Measurements from ENCODE around the gene MTCL1. TPM values are rescaled to one million over a fixed set of nuclear protein-coding genes. Genes with fewer than 3 reads are reported as not detected.

Gene MTCL1
- polyA plus RNA-seq, 2 donors, result 4.4 to 6.5 TPM

GRCh38 chr18:8685914-8686216 lies 19.5 kb upstream of the MTCL1 start:
- WGBS, 2 donors, result 52 to 73% methylated on average over 8 of the region's 8 CpGs
- no peaks in the 10 kb centered on the region for H3K9me3 ChIP-seq (ENCODE audit: control insufficient read depth in 2 of 2, insufficient read depth in 1 of 2, low read depth in 1 of 2, low read length in 1 of 2)
- H3K27me3 ChIP-seq (ENCODE audit: control insufficient read depth in 1 of 2, insufficient read depth in 2 of 2, low read length in 2 of 2), result no peaks in the 10 kb centered on the region
- no peaks in the 10 kb centered on the region for H3K36me3 ChIP-seq (ENCODE audit: control insufficient read depth in 2 of 2, insufficient read depth in 2 of 2, low read length in 1 of 2)
- H3K27ac ChIP-seq (ENCODE audit: low read depth in 2 of 2, low read length in 1 of 2), result peak overlapping the region; percentile 5 to 77
- H3K4me1 ChIP-seq (ENCODE audit: control insufficient read depth in 2 of 2, insufficient read depth in 2 of 2, low read length in 1 of 2), result peaks cover 0 to 2% of the 10 kb centered on the region in 2 donors
- no peak overlapping the region for H3K4me3 ChIP-seq (ENCODE audit: low read depth in 1 of 2, low read length in 2 of 2)

GRCh38 chr18:8686611-8687010 lies 18.7 kb upstream of the MTCL1 start:
- no peak overlapping the region for H3K27ac ChIP-seq (ENCODE audit: low read depth in 2 of 2, low read length in 1 of 2)
- 72 to 82% methylated on average over 6 of the region's 6 CpGs for whole genome bisulfite sequencing, 2 donors

GRCh38 chr18:8688216-8688800 lies 17.0 kb upstream of the MTCL1 start:
- no peak overlapping the region for H3K27ac ChIP-seq (ENCODE audit: low read depth in 2 of 2, low read length in 1 of 2)
- WGBS, 2 donors, result 82 to 84% methylated on average over 8 of the region's 8 CpGs
- no peak overlapping the region for H3K4me3 ChIP-seq (ENCODE audit: low read depth in 1 of 2, low read length in 2 of 2)
- H3K27me3 ChIP-seq (ENCODE audit: control insufficient read depth in 1 of 2, insufficient read depth in 2 of 2, low read length in 2 of 2), result no peaks in the 10 kb centered on the region
- no peaks in the 10 kb centered on the region for H3K36me3 ChIP-seq (ENCODE audit: control insufficient read depth in 2 of 2, insufficient read depth in 2 of 2, low read length in 1 of 2)
- H3K9me3 ChIP-seq (ENCODE audit: control insufficient read depth in 2 of 2, insufficient read depth in 1 of 2, low read depth in 1 of 2, low read length in 1 of 2), result no peaks in the 10 kb centered on the region
- H3K4me1 ChIP-seq (ENCODE audit: control insufficient read depth in 2 of 2, insufficient read depth in 2 of 2, low read length in 1 of 2), result peaks cover 0 to 2% of the 10 kb centered on the region in 2 donors

More at GRCh38 chr18:8686611-8687010, 18.7 kb upstream of the MTCL1 start:
- H3K9me3 ChIP-seq (ENCODE audit: control insufficient read depth in 2 of 2, insufficient read depth in 1 of 2, low read depth in 1 of 2, low read length in 1 of 2), result no peaks in the 10 kb centered on the region
- H3K4me3 ChIP-seq (ENCODE audit: low read depth in 1 of 2, low read length in 2 of 2), result no peak overlapping the region
- H3K27me3 ChIP-seq (ENCODE audit: control insufficient read depth in 1 of 2, insufficient read depth in 2 of 2, low read length in 2 of 2), result no peaks in the 10 kb centered on the region
- no peaks in the 10 kb centered on the region for H3K36me3 ChIP-seq (ENCODE audit: control insufficient read depth in 2 of 2, insufficient read depth in 2 of 2, low read length in 1 of 2)
- peaks cover 0 to 2% of the 10 kb centered on the region in 2 donors for H3K4me1 ChIP-seq (ENCODE audit: control insufficient read depth in 2 of 2, insufficient read depth in 2 of 2, low read length in 1 of 2)

GRCh38 chr18:8688816-8689215 lies 16.5 kb upstream of the MTCL1 start:
- Histone ChIP-seq H3K4me3 (ENCODE audit: low read depth in 1 of 2, low read length in 2 of 2) (no peak overlapping the region), H3K27me3 (ENCODE audit: control insufficient read depth in 1 of 2, insufficient read depth in 2 of 2, low read length in 2 of 2) (no peaks in the 10 kb centered on the region)

GRCh38 chr18:8689517-8689916 lies 15.8 kb upstream of the MTCL1 start:
- Histone ChIP-seq H3K9me3 (ENCODE audit: control insufficient read depth in 2 of 2, insufficient read depth in 1 of 2, low read depth in 1 of 2, low read length in 1 of 2) (no peaks in the 10 kb centered on the region), H3K27me3 (ENCODE audit: control insufficient read depth in 1 of 2, insufficient read depth in 2 of 2, low read length in 2 of 2) (no peaks in the 10 kb centered on the region), H3K36me3 (ENCODE audit: control insufficient read depth in 2 of 2, insufficient read depth in 2 of 2, low read length in 1 of 2) (no peaks in the 10 kb centered on the region), H3K27ac (ENCODE audit: low read depth in 2 of 2, low read length in 1 of 2) (no peak overlapping the region), H3K4me1 (ENCODE audit: control insufficient read depth in 2 of 2, insufficient read depth in 2 of 2, low read length in 1 of 2) (peaks cover 0 to under 1% of the 10 kb centered on the region in 2 donors), H3K4me3 (ENCODE audit: low read depth in 1 of 2, low read length in 2 of 2) (no peak overlapping the region)
- 90 to 91% methylated on average over 13 of the region's 13 CpGs for WGBS, 2 donors

More at GRCh38 chr18:8688816-8689215, 16.5 kb upstream of the MTCL1 start:
- no peaks in the 10 kb centered on the region for H3K9me3 ChIP-seq (ENCODE audit: control insufficient read depth in 2 of 2, insufficient read depth in 1 of 2, low read depth in 1 of 2, low read length in 1 of 2)
- peaks cover 0 to 2% of the 10 kb centered on the region in 2 donors for H3K4me1 ChIP-seq (ENCODE audit: control insufficient read depth in 2 of 2, insufficient read depth in 2 of 2, low read length in 1 of 2)
- WGBS, 2 donors, result 95 to 96% methylated on average over 8 of the region's 8 CpGs
- H3K27ac ChIP-seq (ENCODE audit: low read depth in 2 of 2, low read length in 1 of 2), result no peak overlapping the region
- no peaks in the 10 kb centered on the region for H3K36me3 ChIP-seq (ENCODE audit: control insufficient read depth in 2 of 2, insufficient read depth in 2 of 2, low read length in 1 of 2)

GRCh38 chr18:8694891-8695290 lies 10.5 kb upstream of the MTCL1 start:
- Histone ChIP-seq H3K36me3 (ENCODE audit: control insufficient read depth in 2 of 2, insufficient read depth in 2 of 2, low read length in 1 of 2) (no peaks in the 10 kb centered on the region), H3K4me1 (ENCODE audit: control insufficient read depth in 2 of 2, insufficient read depth in 2 of 2, low read length in 1 of 2) (no peaks in the 10 kb centered on the region), H3K9me3 (ENCODE audit: control insufficient read depth in 2 of 2, insufficient read depth in 1 of 2, low read depth in 1 of 2, low read length in 1 of 2) (no peaks in the 10 kb centered on the region), H3K27me3 (ENCODE audit: control insufficient read depth in 1 of 2, insufficient read depth in 2 of 2, low read length in 2 of 2) (no peaks in the 10 kb centered on the region), H3K27ac (ENCODE audit: low read depth in 2 of 2, low read length in 1 of 2) (no peak overlapping the region), H3K4me3 (ENCODE audit: low read depth in 1 of 2, low read length in 2 of 2) (no peak overlapping the region)
- 84 to 85% methylated on average over 10 of the region's 10 CpGs for WGBS, 2 donors

DNA sequence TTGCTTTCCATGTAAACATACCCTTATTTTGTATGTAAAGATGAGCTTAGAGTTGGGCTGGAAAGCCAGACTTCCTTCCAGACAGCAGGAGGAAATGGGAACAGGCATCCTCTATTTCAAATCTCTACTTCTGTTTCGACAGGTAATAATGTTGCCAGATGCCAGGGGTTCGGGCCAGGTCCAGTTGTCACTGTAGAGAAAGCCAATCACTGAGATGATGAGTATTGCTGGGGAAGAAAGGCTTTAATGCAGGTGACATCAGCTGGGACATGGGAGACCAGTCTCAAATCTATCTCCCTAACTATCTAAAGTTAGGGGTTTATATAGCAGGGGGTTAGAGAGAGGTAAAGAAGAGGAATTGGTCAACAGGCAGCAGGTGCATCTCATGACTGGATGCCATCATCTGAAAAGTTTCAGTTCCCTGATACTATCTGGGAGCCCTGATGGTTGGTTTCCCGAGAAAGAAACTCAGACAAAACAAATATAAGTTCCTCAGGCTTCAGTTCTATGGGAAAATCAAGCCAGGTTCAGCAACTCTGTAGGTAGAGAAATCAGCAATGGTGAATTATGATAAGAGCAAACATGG lies 9.3 kb upstream of the MTCL1 start:
- WGBS, 2 donors, result 64 to 81% methylated on average over 3 of the region's 3 CpGs
- Histone ChIP-seq H3K36me3 (ENCODE audit: control insufficient read depth in 2 of 2, insufficient read depth in 2 of 2, low read length in 1 of 2) (no peaks in the 10 kb centered on the region), H3K27me3 (ENCODE audit: control insufficient read depth in 1 of 2, insufficient read depth in 2 of 2, low read length in 2 of 2) (no peaks in the 10 kb centered on the region), H3K9me3 (ENCODE audit: control insufficient read depth in 2 of 2, insufficient read depth in 1 of 2, low read depth in 1 of 2, low read length in 1 of 2) (no peaks in the 10 kb centered on the region), H3K4me1 (ENCODE audit: control insufficient read depth in 2 of 2, insufficient read depth in 2 of 2, low read length in 1 of 2) (no peaks in the 10 kb centered on the region), H3K4me3 (ENCODE audit: low read depth in 1 of 2, low read length in 2 of 2) (no peak overlapping the region), H3K27ac (ENCODE audit: low read depth in 2 of 2, low read length in 1 of 2) (no peak overlapping the region)

- no peak overlapping the region for H3K4me3 ChIP-seq (ENCODE audit: low read depth in 1 of 2, low read length in 2 of 2)
- no peaks in the 10 kb centered on the region for H3K36me3 ChIP-seq (ENCODE audit: control insufficient read depth in 2 of 2, insufficient read depth in 2 of 2, low read length in 1 of 2)
- no peaks in the 10 kb centered on the region for H3K4me1 ChIP-seq (ENCODE audit: control insufficient read depth in 2 of 2, insufficient read depth in 2 of 2, low read length in 1 of 2)
- no peak overlapping the region for H3K27ac ChIP-seq (ENCODE audit: low read depth in 2 of 2, low read length in 1 of 2)
- H3K9me3 ChIP-seq (ENCODE audit: control insufficient read depth in 2 of 2, insufficient read depth in 1 of 2, low read depth in 1 of 2, low read length in 1 of 2), result no peaks in the 10 kb centered on the region
- H3K27me3 ChIP-seq (ENCODE audit: control insufficient read depth in 1 of 2, insufficient read depth in 2 of 2, low read length in 2 of 2), result no peaks in the 10 kb centered on the region
- 0% methylated on average over 5 of the region's 5 CpGs for WGBS, 2 donors
Measured at GRCh38 chr18:8696749-8697211, 8.6 kb upstream of the MTCL1 start.

GRCh38 chr18:8699126-8699525 lies 6.2 kb upstream of the MTCL1 start:
- Histone ChIP-seq H3K9me3 (ENCODE audit: control insufficient read depth in 2 of 2, insufficient read depth in 1 of 2, low read depth in 1 of 2, low read length in 1 of 2) (no peaks in the 10 kb centered on the region), H3K4me3 (ENCODE audit: low read depth in 1 of 2, low read length in 2 of 2) (no peak overlapping the region), H3K4me1 (ENCODE audit: control insufficient read depth in 2 of 2, insufficient read depth in 2 of 2, low read length in 1 of 2) (peaks cover 3% of the 10 kb centered on the region in 2 donors), H3K36me3 (ENCODE audit: control insufficient read depth in 2 of 2, insufficient read depth in 2 of 2, low read length in 1 of 2) (no peaks in the 10 kb centered on the region), H3K27ac (ENCODE audit: low read depth in 2 of 2, low read length in 1 of 2) (no peak overlapping the region), H3K27me3 (ENCODE audit: control insufficient read depth in 1 of 2, insufficient read depth in 2 of 2, low read length in 2 of 2) (no peaks in the 10 kb centered on the region)
- WGBS, 2 donors, result 89 to 91% methylated on average over 7 of the region's 7 CpGs

- Histone ChIP-seq H3K4me1 (ENCODE audit: control insufficient read depth in 2 of 2, insufficient read depth in 2 of 2, low read length in 1 of 2) (peaks cover 3 to 6% of the 10 kb centered on the region in 2 donors), H3K27ac (ENCODE audit: low read depth in 2 of 2, low read length in 1 of 2) (no peak overlapping the region), H3K36me3 (ENCODE audit: control insufficient read depth in 2 of 2, insufficient read depth in 2 of 2, low read length in 1 of 2) (no peaks in the 10 kb centered on the region), H3K4me3 (ENCODE audit: low read depth in 1 of 2, low read length in 2 of 2) (no peak overlapping the region), H3K9me3 (ENCODE audit: control insufficient read depth in 2 of 2, insufficient read depth in 1 of 2, low read depth in 1 of 2, low read length in 1 of 2) (no peaks in the 10 kb centered on the region), H3K27me3 (ENCODE audit: control insufficient read depth in 1 of 2, insufficient read depth in 2 of 2, low read length in 2 of 2) (no peaks in the 10 kb centered on the region)
- WGBS, 2 donors, result 88 to 90% methylated on average over 2 of the region's 2 CpGs
Measured at GRCh38 chr18:8699948-8700347, 5.4 kb upstream of the MTCL1 start.

Measured in esophagus (tissue), 2 donors.